HEK293 (cell line): ENCODE measurements around the gene CDH22.

Experiments
- CTCF ChIA-PET: fragments of 350-600 bp; formaldehyde crosslinking; extraction: SDS; loops from one replicate; lab custom pipeline; 2021; ENCODE audit warnings: antibody characterized with exemption; lab: Yijun Ruan, JAX
- POLR2A ChIA-PET: fragments of 300-600 bp; formaldehyde crosslinking; extraction: SDS; loops from one replicate; lab custom pipeline; 2020; ENCODE audit warnings: antibody characterized with exemption, inconsistent platforms; lab: Yijun Ruan, JAX
- H3K27ac ChIP-seq: fragments of 200-500 bp; sonication (Bioruptor generic); 2 replicates; pipeline ENCODE4 v1.5.1; 2014; ENCODE audit warnings: low read depth, low read length, control low read depth, inconsistent platforms; ENCODE audit errors: extremely low read depth
- H3K36me3 ChIP-seq, 2 experiments: fragments of 200-500 bp in 1 of 2; sonication (Bioruptor generic) in 1 of 2; 1 replicate in 1 of 2; 2 replicates in 1 of 2; pipeline ENCODE4 v1.5.1; 2014 to 2017; ENCODE audit warnings: inconsistent platforms in 2 of 2, low read length in 2 of 2; ENCODE audit not compliant: control insufficient read depth in 2 of 2, insufficient read depth in 1 of 2
- H3K4me1 ChIP-seq: fragments of 200-500 bp; sonication (Bioruptor generic); 2 replicates; pipeline ENCODE4 v1.5.1; 2014; ENCODE audit warnings: mild to moderate bottlenecking, low read length, inconsistent platforms; ENCODE audit not compliant: control insufficient read depth, insufficient read depth
- H3K4me3 ChIP-seq: 2 replicates; pipeline ENCODE4 v1.5.1; 2011; ENCODE audit warnings: low read depth, mild to moderate bottlenecking, control low read depth, low read length, moderate library complexity
- H3K9me3 ChIP-seq: fragments of 200-500 bp; sonication (Bioruptor generic); 2 replicates; pipeline ENCODE4 v1.5.1; 2014; ENCODE audit warnings: low read depth, low read length, inconsistent platforms; ENCODE audit not compliant: control insufficient read depth, insufficient read depth
- EGR2 ChIP-seq: fragments of 450-650 bp; formaldehyde crosslinking; IDR thresholded peaks from 2 replicates; pipeline ENCODE4 v1.5.1; 2016; ENCODE audit warnings: low read depth, missing biosample characterization, missing genetic modification characterization
- GFI1B ChIP-seq: fragments of 450-650 bp; formaldehyde crosslinking; IDR thresholded peaks from 2 replicates; pipeline ENCODE4 v1.5.1; 2016; ENCODE audit warnings: missing biosample characterization, missing genetic modification characterization
- HOXD13 ChIP-seq: sonication (generic); formaldehyde crosslinking; IDR thresholded peaks from 2 replicates; pipeline ENCODE4 v1.8.0; 2022; ENCODE audit warnings: missing genetic modification reagents, borderline replicate concordance
- YY2 ChIP-seq: fragments of 450-650 bp; formaldehyde crosslinking; IDR thresholded peaks from 2 replicates; pipeline ENCODE4 v1.5.1; 2016; ENCODE audit warnings: missing biosample characterization, missing genetic modification characterization
- ZBTB7A ChIP-seq: fragments of 450-650 bp; formaldehyde crosslinking; IDR thresholded peaks from 2 replicates; pipeline ENCODE4 v1.5.1; 2016; ENCODE audit warnings: low read depth, missing biosample characterization, missing genetic modification characterization
- ZFHX2 ChIP-seq: fragments of 450-650 bp; formaldehyde crosslinking; conservative IDR thresholded peaks from 2 replicates; pipeline ENCODE4 v1.5.1; 2016; ENCODE audit warnings: missing biosample characterization, missing genetic modification characterization
- ZNF140 ChIP-seq: fragments of 450-650 bp; formaldehyde crosslinking; IDR thresholded peaks from 2 replicates; pipeline ENCODE4 v1.5.1; 2016; ENCODE audit warnings: missing biosample characterization, missing genetic modification characterization
- ZNF211 ChIP-seq: fragments of 450-650 bp; formaldehyde crosslinking; IDR thresholded peaks from 2 replicates; pipeline ENCODE4 v1.5.1; 2016; ENCODE audit warnings: low read depth, missing biosample characterization, missing genetic modification characterization
- ZNF248 ChIP-seq: fragments of 450-650 bp; formaldehyde crosslinking; IDR thresholded peaks from 2 replicates; pipeline ENCODE4 v1.5.1; 2017; ENCODE audit warnings: missing biosample characterization, missing genetic modification characterization
- ZNF37A ChIP-seq: fragments of 450-650 bp; IDR thresholded peaks from 2 replicates; pipeline ENCODE4 v1.5.1; 2018; ENCODE audit warnings: missing biosample characterization, missing genetic modification characterization
- ZNF394 ChIP-seq: fragments of 450-650 bp; formaldehyde crosslinking; IDR thresholded peaks from 2 replicates; pipeline ENCODE4 v1.5.1; 2016; ENCODE audit warnings: missing biosample characterization, missing genetic modification characterization, mild to moderate bottlenecking, moderate library complexity, borderline replicate concordance
- ZNF473 ChIP-seq: fragments of 450-650 bp; formaldehyde crosslinking; IDR thresholded peaks from 2 replicates; pipeline ENCODE4 v1.5.1; 2017; ENCODE audit warnings: missing biosample characterization, missing genetic modification characterization
- ZNF510 ChIP-seq: fragments of 450-650 bp; formaldehyde crosslinking; IDR thresholded peaks from 2 replicates; pipeline ENCODE4 v1.5.1; 2018; ENCODE audit warnings: mild to moderate bottlenecking, missing genetic modification characterization, missing biosample characterization; ENCODE audit not compliant: insufficient replicate concordance
- ZNF544 ChIP-seq: fragments of 450-650 bp; formaldehyde crosslinking; IDR thresholded peaks from 2 replicates; pipeline ENCODE4 v1.5.0; 2017; ENCODE audit warnings: missing biosample characterization, missing genetic modification characterization
- ZNF560 ChIP-seq: fragments of 450-650 bp; formaldehyde crosslinking; IDR thresholded peaks from 2 replicates; pipeline ENCODE4 v1.5.1; 2017; ENCODE audit warnings: missing biosample characterization, missing genetic modification characterization, borderline replicate concordance
- ZNF600 ChIP-seq: fragments of 450-650 bp; formaldehyde crosslinking; IDR thresholded peaks from 2 replicates; pipeline ENCODE4 v1.5.1; 2016; ENCODE audit warnings: missing biosample characterization, missing genetic modification characterization
- ZNF610 ChIP-seq: fragments of 450-650 bp; formaldehyde crosslinking; IDR thresholded peaks from 2 replicates; pipeline ENCODE4 v1.5.1; 2016; ENCODE audit warnings: missing biosample characterization, missing genetic modification characterization, borderline replicate concordance
- ZNF830 ChIP-seq: fragments of 450-650 bp; IDR thresholded peaks from 2 replicates; pipeline ENCODE4 v1.5.0; 2018; ENCODE audit warnings: missing biosample characterization, missing genetic modification characterization, low read depth, mild to moderate bottlenecking, moderate library complexity
- ZSCAN23 ChIP-seq: fragments of 450-650 bp; formaldehyde crosslinking; IDR thresholded peaks from 2 replicates; pipeline ENCODE4 v1.5.1; 2016; ENCODE audit warnings: missing biosample characterization, missing genetic modification characterization
- ZXDB ChIP-seq: fragments of 450-650 bp; formaldehyde crosslinking; IDR thresholded peaks from 2 replicates; pipeline ENCODE4 v1.5.1; 2016; ENCODE audit warnings: missing biosample characterization, missing genetic modification characterization
- TF ChIP-seq, protein P1 (sequence below): fragments of 450-650 bp; formaldehyde crosslinking; IDR thresholded peaks from 2 replicates; pipeline ENCODE4 v1.5.1; 2016; ENCODE audit warnings: missing biosample characterization, missing genetic modification characterization, low read depth
- TF ChIP-seq, protein P2 (sequence below): fragments of 450-650 bp; formaldehyde crosslinking; IDR thresholded peaks from 2 replicates; pipeline ENCODE4 v1.5.1; 2016; ENCODE audit warnings: missing biosample characterization, missing genetic modification characterization
- TF ChIP-seq, protein P3 (sequence below): fragments of 450-650 bp; formaldehyde crosslinking; IDR thresholded peaks from 2 replicates; pipeline ENCODE4; 2016; ENCODE audit warnings: missing biosample characterization, missing genetic modification characterization
- TF ChIP-seq, protein P4 (sequence below): fragments of 450-650 bp; formaldehyde crosslinking; IDR thresholded peaks from 2 replicates; pipeline ENCODE4 v1.5.1; 2016; ENCODE audit warnings: missing biosample characterization, missing genetic modification characterization
- TF ChIP-seq, protein P5 (sequence below): fragments of 450-650 bp; formaldehyde crosslinking; conservative IDR thresholded peaks from 2 replicates; pipeline ENCODE4 v1.5.1; 2016; ENCODE audit warnings: low read depth, missing biosample characterization, missing genetic modification characterization

The CDH22 gene

DNA sequence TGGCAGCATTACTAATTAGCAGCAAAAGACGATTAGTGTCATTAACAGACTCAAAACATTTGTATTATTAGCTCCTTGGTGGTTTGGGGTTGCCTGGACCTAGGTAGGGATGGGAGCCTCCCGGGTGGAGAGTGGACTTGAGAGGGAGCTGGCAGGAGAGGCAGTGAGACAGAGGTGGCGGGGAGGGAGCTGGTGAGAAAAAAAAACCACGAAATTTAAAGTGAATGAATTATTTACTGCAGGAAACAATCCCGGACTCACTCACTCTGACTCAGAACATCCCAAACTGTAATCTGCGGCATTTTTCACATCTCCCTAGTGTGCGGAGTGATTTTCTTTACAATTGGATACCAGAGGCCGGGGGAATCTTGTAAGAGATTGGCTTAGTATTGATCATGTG, 14.3 kb upstream of the CDH22 start:
- ChIA-PET POLR2A (no interaction called here), CTCF (interaction anchor here (1.0 to 1.1 kb wide), 2 partner anchors 26 to 194 kb away, joined by 3 to 4 read pairs; no protein-coding TSS in a partner anchor)
- no peaks in the 10 kb centered on the region for H3K36me3 ChIP-seq
- H3K4me1 ChIP-seq: no peaks in the 10 kb centered on the region
- TF ChIP-seq ZNF610 (tag by site-specific recombination): no peak
- no peak for TF ChIP-seq GFI1B
- no peak for TF ChIP-seq ZFHX2
- TF ChIP-seq ZNF560: no peak
- TF ChIP-seq ZBTB7A: no peak
- TF ChIP-seq, protein P1, sequence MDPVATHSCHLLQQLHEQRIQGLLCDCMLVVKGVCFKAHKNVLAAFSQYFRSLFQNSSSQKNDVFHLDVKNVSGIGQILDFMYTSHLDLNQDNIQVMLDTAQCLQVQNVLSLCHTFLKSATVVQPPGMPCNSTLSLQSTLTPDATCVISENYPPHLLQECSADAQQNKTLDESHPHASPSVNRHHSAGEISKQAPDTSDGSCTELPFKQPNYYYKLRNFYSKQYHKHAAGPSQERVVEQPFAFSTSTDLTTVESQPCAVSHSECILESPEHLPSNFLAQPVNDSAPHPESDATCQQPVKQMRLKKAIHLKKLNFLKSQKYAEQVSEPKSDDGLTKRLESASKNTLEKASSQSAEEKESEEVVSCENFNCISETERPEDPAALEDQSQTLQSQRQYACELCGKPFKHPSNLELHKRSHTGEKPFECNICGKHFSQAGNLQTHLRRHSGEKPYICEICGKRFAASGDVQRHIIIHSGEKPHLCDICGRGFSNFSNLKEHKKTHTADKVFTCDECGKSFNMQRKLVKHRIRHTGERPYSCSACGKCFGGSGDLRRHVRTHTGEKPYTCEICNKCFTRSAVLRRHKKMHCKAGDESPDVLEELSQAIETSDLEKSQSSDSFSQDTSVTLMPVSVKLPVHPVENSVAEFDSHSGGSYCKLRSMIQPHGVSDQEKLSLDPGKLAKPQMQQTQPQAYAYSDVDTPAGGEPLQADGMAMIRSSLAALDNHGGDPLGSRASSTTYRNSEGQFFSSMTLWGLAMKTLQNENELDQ (tag by site-specific recombination): no peak
- no peak for TF ChIP-seq ZNF140 (tag by site-specific recombination)
- TF ChIP-seq ZNF248 (tag by site-specific recombination): no peak
- TF ChIP-seq EGR2 (tag by site-specific recombination): no peak
- TF ChIP-seq ZNF510 (tag by site-specific recombination): no peak
- H3K4me3 ChIP-seq: no peak overlapping the region
- no peaks in the 10 kb centered on the region for H3K9me3 ChIP-seq
- H3K27ac ChIP-seq: no peak overlapping the region

DNA sequence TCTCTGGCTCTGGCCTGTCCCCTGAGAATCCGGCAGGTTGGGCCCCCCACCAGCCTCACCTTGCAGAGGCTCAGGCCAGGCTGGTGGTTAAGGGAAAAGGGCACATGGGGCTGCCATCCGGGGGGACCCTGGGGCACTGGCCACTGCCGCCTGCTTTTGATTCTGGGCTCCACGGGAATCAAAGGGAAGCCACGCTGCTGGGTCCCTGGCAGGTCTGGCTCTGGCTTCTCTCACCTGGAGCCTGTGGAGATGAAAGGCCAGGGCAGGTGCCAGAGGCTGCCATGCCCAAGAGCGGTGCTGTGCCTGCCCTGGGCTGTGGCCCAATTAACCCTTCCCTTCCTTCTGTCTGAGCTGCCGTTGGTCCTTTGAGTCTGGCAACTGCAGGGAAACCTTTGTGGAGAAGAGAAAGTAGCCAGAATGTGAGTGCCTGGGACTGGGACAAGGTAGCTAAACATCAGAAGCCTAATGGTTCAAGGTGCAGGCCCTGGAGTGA, 9.4 kb upstream of the CDH22 start:
- no peaks in the 10 kb centered on the region for H3K4me1 ChIP-seq
- H3K36me3 ChIP-seq: no peaks in the 10 kb centered on the region
- no peaks in the 10 kb centered on the region for H3K9me3 ChIP-seq
- ChIA-PET POLR2A (no interaction called here), CTCF (interaction anchor here (0.5 to 1.8 kb wide), 3 partner anchors 31 to 183 kb away, joined by 3 to 4 read pairs (median 4); no protein-coding TSS in a partner anchor)
- H3K27ac ChIP-seq: no peak overlapping the region
- H3K4me3 ChIP-seq: no peak overlapping the region
- TF ChIP-seq, protein P2, sequence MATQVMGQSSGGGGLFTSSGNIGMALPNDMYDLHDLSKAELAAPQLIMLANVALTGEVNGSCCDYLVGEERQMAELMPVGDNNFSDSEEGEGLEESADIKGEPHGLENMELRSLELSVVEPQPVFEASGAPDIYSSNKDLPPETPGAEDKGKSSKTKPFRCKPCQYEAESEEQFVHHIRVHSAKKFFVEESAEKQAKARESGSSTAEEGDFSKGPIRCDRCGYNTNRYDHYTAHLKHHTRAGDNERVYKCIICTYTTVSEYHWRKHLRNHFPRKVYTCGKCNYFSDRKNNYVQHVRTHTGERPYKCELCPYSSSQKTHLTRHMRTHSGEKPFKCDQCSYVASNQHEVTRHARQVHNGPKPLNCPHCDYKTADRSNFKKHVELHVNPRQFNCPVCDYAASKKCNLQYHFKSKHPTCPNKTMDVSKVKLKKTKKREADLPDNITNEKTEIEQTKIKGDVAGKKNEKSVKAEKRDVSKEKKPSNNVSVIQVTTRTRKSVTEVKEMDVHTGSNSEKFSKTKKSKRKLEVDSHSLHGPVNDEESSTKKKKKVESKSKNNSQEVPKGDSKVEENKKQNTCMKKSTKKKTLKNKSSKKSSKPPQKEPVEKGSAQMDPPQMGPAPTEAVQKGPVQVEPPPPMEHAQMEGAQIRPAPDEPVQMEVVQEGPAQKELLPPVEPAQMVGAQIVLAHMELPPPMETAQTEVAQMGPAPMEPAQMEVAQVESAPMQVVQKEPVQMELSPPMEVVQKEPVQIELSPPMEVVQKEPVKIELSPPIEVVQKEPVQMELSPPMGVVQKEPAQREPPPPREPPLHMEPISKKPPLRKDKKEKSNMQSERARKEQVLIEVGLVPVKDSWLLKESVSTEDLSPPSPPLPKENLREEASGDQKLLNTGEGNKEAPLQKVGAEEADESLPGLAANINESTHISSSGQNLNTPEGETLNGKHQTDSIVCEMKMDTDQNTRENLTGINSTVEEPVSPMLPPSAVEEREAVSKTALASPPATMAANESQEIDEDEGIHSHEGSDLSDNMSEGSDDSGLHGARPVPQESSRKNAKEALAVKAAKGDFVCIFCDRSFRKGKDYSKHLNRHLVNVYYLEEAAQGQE (tag by site-specific recombination): no peak
- TF ChIP-seq ZXDB (tag by site-specific recombination): no peak
- TF ChIP-seq YY2 (tag by site-specific recombination): no peak
- TF ChIP-seq ZNF473 (tag by site-specific recombination): no peak
- no peak for TF ChIP-seq ZNF211 (tag by site-specific recombination)
- TF ChIP-seq, protein P3, sequence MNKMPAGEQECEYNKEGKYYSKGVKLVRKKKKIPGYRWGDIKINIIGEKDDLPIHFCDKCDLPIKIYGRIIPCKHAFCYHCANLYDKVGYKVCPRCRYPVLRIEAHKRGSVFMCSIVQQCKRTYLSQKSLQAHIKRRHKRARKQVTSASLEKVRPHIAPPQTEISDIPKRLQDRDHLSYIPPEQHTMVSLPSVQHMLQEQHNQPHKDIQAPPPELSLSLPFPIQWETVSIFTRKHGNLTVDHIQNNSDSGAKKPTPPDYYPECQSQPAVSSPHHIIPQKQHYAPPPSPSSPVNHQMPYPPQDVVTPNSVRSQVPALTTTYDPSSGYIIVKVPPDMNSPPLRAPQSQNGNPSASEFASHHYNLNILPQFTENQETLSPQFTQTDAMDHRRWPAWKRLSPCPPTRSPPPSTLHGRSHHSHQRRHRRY (tag by site-specific recombination): no peak
- no peak for TF ChIP-seq ZNF830 (tag by site-specific recombination)
- TF ChIP-seq ZNF37A (tag by site-specific recombination): no peak
- no peak for TF ChIP-seq ZNF394 (tag by site-specific recombination)
- TF ChIP-seq, protein P4, sequence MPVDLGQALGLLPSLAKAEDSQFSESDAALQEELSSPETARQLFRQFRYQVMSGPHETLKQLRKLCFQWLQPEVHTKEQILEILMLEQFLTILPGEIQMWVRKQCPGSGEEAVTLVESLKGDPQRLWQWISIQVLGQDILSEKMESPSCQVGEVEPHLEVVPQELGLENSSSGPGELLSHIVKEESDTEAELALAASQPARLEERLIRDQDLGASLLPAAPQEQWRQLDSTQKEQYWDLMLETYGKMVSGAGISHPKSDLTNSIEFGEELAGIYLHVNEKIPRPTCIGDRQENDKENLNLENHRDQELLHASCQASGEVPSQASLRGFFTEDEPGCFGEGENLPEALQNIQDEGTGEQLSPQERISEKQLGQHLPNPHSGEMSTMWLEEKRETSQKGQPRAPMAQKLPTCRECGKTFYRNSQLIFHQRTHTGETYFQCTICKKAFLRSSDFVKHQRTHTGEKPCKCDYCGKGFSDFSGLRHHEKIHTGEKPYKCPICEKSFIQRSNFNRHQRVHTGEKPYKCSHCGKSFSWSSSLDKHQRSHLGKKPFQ (tag by site-specific recombination): no peak
- TF ChIP-seq HOXD13 (CRISPR knock-in tag): no peak
- TF ChIP-seq ZNF544 (tag by site-specific recombination): no peak
- no peak for TF ChIP-seq ZSCAN23
- TF ChIP-seq, protein P5, sequence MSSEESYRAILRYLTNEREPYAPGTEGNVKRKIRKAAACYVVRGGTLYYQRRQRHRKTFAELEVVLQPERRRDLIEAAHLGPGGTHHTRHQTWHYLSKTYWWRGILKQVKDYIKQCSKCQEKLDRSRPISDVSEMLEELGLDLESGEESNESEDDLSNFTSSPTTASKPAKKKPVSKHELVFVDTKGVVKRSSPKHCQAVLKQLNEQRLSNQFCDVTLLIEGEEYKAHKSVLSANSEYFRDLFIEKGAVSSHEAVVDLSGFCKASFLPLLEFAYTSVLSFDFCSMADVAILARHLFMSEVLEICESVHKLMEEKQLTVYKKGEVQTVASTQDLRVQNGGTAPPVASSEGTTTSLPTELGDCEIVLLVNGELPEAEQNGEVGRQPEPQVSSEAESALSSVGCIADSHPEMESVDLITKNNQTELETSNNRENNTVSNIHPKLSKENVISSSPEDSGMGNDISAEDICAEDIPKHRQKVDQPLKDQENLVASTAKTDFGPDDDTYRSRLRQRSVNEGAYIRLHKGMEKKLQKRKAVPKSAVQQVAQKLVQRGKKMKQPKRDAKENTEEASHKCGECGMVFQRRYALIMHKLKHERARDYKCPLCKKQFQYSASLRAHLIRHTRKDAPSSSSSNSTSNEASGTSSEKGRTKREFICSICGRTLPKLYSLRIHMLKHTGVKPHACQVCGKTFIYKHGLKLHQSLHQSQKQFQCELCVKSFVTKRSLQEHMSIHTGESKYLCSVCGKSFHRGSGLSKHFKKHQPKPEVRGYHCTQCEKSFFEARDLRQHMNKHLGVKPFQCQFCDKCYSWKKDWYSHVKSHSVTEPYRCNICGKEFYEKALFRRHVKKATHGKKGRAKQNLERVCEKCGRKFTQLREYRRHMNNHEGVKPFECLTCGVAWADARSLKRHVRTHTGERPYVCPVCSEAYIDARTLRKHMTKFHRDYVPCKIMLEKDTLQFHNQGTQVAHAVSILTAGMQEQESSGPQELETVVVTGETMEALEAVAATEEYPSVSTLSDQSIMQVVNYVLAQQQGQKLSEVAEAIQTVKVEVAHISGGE (tag by site-specific recombination): no peak
- TF ChIP-seq ZNF600 (tag by site-specific recombination): no peak
